Glomerular visceral epithelial cell (primary cell): Measurements from ENCODE around the gene DVL3.

Experiments used
- DNase-seq: peaks from one replicate; pipeline ENCODE4 v3.0.0-alpha.2; 2016; ENCODE audit errors: extremely low spot score

The DVL3 gene

DNA sequence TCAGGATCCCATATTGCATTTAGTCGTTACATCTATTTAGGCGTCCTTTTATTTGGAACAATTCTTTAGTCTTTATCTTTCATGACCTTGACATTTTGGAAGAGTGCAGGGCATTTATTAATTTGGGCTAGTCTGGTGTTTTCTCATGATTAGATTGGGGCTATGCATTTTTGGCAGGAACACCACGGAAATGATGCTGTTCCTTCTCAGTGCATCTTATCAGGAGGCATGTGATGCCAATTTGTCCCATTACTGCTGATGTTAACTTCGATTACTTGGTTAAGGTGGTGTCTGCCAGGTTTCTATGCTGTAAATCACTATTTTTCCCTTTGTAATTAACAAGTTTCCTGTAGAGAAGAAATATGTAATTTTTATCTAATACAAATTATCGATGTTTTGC lies 56.1 kb downstream of the DVL3 start:
- no peak for DNase-seq

DNA sequence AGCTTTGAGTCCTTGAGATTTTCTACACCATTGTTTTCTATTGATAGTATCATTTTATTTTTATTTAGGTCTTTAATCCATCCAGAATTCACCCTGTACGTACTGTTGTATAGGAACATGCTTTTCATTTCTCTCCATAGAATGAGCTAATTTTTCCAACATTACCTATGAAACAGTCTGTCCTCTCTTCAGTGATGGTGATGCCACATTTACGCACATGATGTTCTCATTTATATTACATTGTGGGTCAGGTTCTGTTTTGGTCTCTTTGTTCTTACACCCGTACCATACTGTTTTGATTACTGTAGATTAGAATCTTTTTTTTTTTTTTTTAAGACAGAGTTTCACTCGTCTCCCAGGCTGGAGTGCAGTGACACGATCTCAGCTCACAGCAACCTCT lies 56.5 kb downstream of the DVL3 start:
- DNase-seq, result no peak

DNA sequence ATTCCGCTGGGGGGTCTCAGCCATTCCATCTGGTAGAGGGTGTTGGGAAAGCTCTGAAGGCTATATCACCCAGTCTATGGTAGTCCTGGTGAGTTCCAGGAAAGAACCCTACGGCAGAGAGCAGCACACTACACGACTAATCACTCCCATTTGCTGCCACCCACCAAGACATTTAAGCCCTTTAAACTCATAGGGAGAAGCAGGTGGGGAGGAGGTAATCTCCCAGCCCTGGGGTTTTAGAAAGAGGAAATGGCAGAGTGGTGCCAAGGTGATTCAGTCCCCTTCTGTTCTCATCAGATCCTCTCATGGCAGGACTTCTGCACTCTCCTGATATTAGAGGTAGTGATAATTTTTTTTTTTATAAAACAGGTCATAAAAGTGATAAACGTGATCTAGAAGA lies 63.6 kb downstream of the DVL3 start:
- no peak for DNase-seq

DNA sequence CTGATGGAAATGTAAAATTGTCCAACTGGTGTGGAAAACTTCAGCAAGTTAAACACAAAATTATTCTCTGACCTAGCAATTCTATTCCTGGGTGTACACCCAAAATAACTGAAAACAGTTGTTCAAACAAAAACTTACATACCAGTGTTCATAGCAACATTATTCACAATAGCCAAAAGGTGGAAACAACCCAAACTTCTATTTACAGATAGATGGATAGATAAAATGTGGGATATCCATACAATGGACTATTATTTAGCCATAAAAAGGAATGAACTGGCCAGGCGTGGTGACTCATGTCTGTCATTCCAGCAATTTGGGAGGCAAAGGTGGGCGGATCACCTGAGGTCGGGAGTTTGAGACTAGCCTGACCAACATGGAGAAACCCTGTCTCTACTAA lies 67.3 kb downstream of the DVL3 start:
- no peak for DNase-seq
